Calu3 (cell line): ENCODE results near the gene TAC3. TPM values are rescaled to one million over a fixed set of nuclear protein-coding genes. Genes with fewer than 3 reads are reported as not detected.
A peak's percentile ranks its signal among the peaks of the same experiment; 100 is the strongest.

Experiments
- BruUV-seq: library from RNA; stranded (reverse); fragments of 400-500 nt; replicated peaks from 2 replicates; lab custom pipeline; 2021; lab: Mats Ljungman, UMichigan
- CTCF ChIA-PET: fragments of 300-600 bp; sonication (Branson Sonifier 250); formaldehyde crosslinking; loops from one replicate; lab custom pipeline; 2022; ENCODE audit warnings: antibody characterized with exemption; lab: Charles Lee
- DNase-seq: peaks from one replicate; pipeline ENCODE4 v3.0.0; 2022
- H3K27ac Mint-ChIP-seq: one replicate; pipeline ENCODE4 v1.8.0; 2022; ENCODE audit warnings: mixed read lengths; ENCODE audit not compliant: unreplicated experiment
- H3K27me3 Mint-ChIP-seq: one replicate; pipeline ENCODE4 v1.8.0; 2022; ENCODE audit warnings: mixed read lengths; ENCODE audit not compliant: unreplicated experiment
- H3K36me3 Mint-ChIP-seq: one replicate; pipeline ENCODE4 v1.8.0; 2022; ENCODE audit warnings: mild to moderate bottlenecking, moderate library complexity, mixed read lengths; ENCODE audit not compliant: insufficient read depth, unreplicated experiment
- H3K4me1 Mint-ChIP-seq: one replicate; pipeline ENCODE4 v1.8.0; 2022; ENCODE audit warnings: mild to moderate bottlenecking, low read depth, mixed read lengths; ENCODE audit not compliant: unreplicated experiment
- H3K4me3 Mint-ChIP-seq: one replicate; pipeline ENCODE4 v1.8.0; 2022; ENCODE audit warnings: mild to moderate bottlenecking, low read depth, moderate library complexity, mixed read lengths; ENCODE audit not compliant: unreplicated experiment
- H3K9me3 Mint-ChIP-seq: one replicate; pipeline ENCODE4 v1.8.0; 2022; ENCODE audit warnings: low read depth, mixed read lengths; ENCODE audit not compliant: unreplicated experiment
- intact Hi-C: fragments of 100-400 bp; cut with micrococcal nuclease; formaldehyde crosslinking; loops from one replicate; pipeline ENCODE4 v1.10.0; 2022; ENCODE audit not compliant: unreplicated experiment
- total RNA-seq: library from RNA; stranded (reverse); gene quantifications from 2 replicates; pipeline ENCODE4 v1.2.3, GENCODE V29; 2022
- TF ChIP-seq, protein P1 (sequence below): fragments of 200-600 bp; IDR thresholded peaks from one replicate; pipeline ENCODE4 v1.8.0; 2022; ENCODE audit warnings: antibody characterized with exemption; ENCODE audit not compliant: unreplicated experiment

TAC3 gene
- total RNA-seq, 1 experiment from 2014 or later: not detected

DNA sequence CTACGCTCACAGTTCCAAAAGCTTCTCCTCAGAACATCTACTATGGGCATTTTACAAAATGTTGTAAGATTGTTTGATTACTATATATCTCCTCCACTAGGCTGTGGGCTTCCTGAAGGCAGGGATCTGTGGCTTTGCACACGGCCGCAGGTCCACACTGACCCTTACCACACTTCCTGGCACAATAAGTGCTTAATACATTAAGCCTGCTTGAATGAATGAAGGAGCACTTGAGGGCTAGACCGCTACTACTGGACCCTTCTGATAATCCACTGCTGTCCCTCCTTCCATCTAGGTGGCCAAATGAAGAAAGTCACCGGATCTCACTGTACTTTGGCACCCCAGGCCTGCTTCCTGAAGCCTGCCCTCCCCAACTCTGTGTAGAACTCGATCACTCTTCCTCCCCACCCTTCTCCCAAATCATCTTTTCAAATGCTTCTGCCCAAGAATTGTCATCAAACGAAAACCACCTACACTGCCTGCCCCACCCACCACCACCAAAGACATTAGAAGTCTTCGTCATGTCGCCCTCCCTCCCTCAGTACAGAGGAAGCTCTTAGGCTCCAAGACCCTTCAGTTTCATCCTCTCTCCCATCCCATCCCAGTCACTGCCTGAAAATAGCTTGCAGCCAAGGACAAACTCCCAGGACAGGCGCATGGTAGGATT lies 9.4 kb downstream of the TAC3 start:
- intact Hi-C loops: no loop called here
- H3K36me3 Mint-ChIP-seq: peaks cover 15% of the 10 kb centered on the region
- CTCF ChIA-PET: interaction anchor here (0.6 kb wide), 1 partner anchor 105 kb away, joined by 3 read pairs; no protein-coding TSS in a partner anchor
- H3K27me3 Mint-ChIP-seq: peaks cover 25% of the 10 kb centered on the region
- BruUV-seq: no TSS peak
- H3K4me1 Mint-ChIP-seq: peaks cover 14% of the 10 kb centered on the region
- TF ChIP-seq, protein P1, sequence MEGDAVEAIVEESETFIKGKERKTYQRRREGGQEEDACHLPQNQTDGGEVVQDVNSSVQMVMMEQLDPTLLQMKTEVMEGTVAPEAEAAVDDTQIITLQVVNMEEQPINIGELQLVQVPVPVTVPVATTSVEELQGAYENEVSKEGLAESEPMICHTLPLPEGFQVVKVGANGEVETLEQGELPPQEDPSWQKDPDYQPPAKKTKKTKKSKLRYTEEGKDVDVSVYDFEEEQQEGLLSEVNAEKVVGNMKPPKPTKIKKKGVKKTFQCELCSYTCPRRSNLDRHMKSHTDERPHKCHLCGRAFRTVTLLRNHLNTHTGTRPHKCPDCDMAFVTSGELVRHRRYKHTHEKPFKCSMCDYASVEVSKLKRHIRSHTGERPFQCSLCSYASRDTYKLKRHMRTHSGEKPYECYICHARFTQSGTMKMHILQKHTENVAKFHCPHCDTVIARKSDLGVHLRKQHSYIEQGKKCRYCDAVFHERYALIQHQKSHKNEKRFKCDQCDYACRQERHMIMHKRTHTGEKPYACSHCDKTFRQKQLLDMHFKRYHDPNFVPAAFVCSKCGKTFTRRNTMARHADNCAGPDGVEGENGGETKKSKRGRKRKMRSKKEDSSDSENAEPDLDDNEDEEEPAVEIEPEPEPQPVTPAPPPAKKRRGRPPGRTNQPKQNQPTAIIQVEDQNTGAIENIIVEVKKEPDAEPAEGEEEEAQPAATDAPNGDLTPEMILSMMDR: peak; percentile 2
- no peaks in the 10 kb centered on the region for H3K9me3 Mint-ChIP-seq
- H3K4me3 Mint-ChIP-seq: peak overlapping the region; percentile 93
- H3K27ac Mint-ChIP-seq: peak overlapping the region; percentile 69
- DNase-seq: no peak

DNA sequence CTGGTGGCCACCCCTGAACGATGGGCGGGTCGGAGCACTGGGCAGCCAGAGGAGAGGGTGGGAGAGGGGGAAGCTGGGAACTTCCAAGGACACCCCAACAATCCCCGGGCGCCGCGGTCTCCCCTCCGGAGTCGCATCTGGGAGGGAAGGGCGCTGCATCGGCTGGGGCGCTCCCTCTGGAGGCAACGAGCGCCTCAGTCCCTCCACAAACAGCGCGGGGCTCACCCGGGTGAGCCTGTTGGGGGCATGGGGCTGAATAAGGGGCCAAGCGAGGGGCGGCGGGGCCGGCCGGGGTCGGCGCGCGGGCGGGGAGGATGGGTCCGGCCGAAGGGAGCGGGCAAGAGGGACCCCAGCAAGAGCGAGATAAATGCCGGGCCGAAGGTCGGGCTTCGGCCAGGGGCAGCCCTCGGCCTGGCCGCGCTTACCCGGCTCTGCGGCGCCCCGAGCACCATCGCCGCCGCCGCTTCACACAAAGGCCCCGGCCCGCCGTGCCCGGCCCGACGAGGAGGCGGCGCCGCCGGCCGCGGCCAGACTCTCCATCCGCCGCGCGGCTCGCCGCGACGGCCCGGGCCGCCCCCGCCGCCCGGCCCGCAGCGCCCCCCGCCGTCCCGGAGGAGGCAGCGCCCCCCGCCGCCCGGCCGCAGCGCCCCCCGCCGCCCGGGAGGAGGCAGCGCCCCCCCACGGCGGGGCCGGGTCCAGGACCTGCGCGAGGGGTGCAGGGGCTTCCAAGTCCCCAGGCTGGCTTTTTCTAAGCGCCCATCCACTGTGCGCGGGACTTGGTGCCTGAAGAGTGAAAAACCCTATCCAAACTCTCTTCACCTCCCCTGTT lies 10.1 kb downstream of the TAC3 start, which contains the start of gene ZBTB39:
TSS of gene ZBTB39 (minus strand) at position 567 of the 829 bp plus-strand sequence. CDS start 1,629 bp downstream, outside the sequence.
- peaks cover 15% of the 10 kb centered on the region for H3K36me3 Mint-ChIP-seq
- DNase-seq: peak; percentile 85
- CTCF ChIA-PET: interaction anchor here (0.6 kb wide), 1 partner anchor 12 kb away, joined by 9 read pairs; no protein-coding TSS in a partner anchor
- intact Hi-C loops: no loop called here
- H3K27ac Mint-ChIP-seq: peak within 1 kb of the TSS; percentile 69
- no TSS peak for BruUV-seq
- peaks cover 18% of the 10 kb centered on the region for H3K27me3 Mint-ChIP-seq
- H3K4me3 Mint-ChIP-seq: peak within 1 kb of the TSS; percentile 93
- TF ChIP-seq, protein P1: peak; percentile 49
- peaks cover 18% of the 10 kb centered on the region for H3K4me1 Mint-ChIP-seq
- H3K9me3 Mint-ChIP-seq: no peaks in the 10 kb centered on the region

DNA sequence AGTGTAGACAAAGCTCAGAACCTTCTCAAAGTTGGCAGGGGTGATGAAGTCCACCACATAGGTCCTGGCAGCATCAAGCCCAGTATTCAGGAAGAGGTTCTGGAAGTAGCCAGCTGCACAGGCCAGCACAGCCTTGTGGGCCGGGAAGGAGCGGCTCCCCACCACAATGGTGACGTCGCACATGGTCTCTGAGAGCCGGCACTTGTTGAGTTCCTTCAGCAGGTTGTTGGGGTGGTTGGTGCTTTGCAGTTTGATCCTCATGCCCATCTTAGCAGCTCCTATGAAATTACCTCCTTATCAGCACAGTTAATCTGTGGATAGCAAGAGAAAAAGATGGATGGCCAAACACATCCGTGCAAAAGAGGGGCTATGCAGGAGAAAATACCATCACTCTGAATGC lies 11.7 kb downstream of the TAC3 start:
- intact Hi-C loops: no loop called here
- peaks cover 15% of the 10 kb centered on the region for H3K36me3 Mint-ChIP-seq
- TF ChIP-seq, protein P1: no peak
- no peak for DNase-seq
- no TSS peak for BruUV-seq
- CTCF ChIA-PET: interaction anchor here (0.8 to 1.4 kb wide), 2 partner anchors 19 to 26 kb away, joined by 4 read pairs; no protein-coding TSS in a partner anchor
- no peak overlapping the region for H3K27ac Mint-ChIP-seq
- no peak overlapping the region for H3K4me3 Mint-ChIP-seq
- peaks cover 3% of the 10 kb centered on the region for H3K27me3 Mint-ChIP-seq
- H3K9me3 Mint-ChIP-seq: no peaks in the 10 kb centered on the region
- peaks cover 19% of the 10 kb centered on the region for H3K4me1 Mint-ChIP-seq

DNA sequence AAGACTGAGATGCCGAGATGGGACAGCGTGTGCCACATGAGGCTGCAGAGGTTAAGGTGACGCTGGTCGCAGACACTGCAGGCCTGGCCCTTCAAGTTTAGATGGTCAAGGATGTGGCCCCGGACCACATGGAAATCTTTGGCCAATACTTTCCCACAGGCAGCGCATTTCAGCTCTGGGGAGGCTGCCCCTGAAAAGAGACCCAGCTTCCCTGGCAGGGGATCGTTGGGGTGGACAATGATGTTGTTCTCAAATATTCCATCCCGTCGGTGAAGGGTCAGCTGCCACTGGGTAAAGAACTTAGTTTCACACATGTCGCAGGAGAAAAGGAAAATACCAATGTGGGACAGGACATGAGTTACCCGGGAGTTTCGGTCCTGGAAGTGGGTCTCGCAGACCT lies 12.9 kb downstream of the TAC3 start:
- BruUV-seq: no TSS peak
- TF ChIP-seq, protein P1: no peak
- no peak for DNase-seq
- Mint-ChIP-seq H3K27ac (no peak overlapping the region), H3K4me3 (no peak overlapping the region), H3K4me1 (peaks cover 19% of the 10 kb centered on the region), H3K36me3 (peaks cover 15% of the 10 kb centered on the region), H3K9me3 (no peaks in the 10 kb centered on the region), H3K27me3 (no peaks in the 10 kb centered on the region)
- intact Hi-C loops: no loop called here
- CTCF ChIA-PET: no interaction called here
